C4-2B (cell line): ENCODE measurements around the gene RNASEH1.

ENCODE experiments used
- ZFX ChIP-seq: fragments of 450-650 bp; IDR thresholded peaks from 2 replicates; pipeline ENCODE4 v1.6.1; 2017
- TF ChIP-seq, protein P1 (sequence below): fragments of 450-650 bp; conservative IDR thresholded peaks from 2 replicates; pipeline ENCODE4 v1.5.1; 2017; ENCODE audit warnings: mild to moderate bottlenecking

DNA sequence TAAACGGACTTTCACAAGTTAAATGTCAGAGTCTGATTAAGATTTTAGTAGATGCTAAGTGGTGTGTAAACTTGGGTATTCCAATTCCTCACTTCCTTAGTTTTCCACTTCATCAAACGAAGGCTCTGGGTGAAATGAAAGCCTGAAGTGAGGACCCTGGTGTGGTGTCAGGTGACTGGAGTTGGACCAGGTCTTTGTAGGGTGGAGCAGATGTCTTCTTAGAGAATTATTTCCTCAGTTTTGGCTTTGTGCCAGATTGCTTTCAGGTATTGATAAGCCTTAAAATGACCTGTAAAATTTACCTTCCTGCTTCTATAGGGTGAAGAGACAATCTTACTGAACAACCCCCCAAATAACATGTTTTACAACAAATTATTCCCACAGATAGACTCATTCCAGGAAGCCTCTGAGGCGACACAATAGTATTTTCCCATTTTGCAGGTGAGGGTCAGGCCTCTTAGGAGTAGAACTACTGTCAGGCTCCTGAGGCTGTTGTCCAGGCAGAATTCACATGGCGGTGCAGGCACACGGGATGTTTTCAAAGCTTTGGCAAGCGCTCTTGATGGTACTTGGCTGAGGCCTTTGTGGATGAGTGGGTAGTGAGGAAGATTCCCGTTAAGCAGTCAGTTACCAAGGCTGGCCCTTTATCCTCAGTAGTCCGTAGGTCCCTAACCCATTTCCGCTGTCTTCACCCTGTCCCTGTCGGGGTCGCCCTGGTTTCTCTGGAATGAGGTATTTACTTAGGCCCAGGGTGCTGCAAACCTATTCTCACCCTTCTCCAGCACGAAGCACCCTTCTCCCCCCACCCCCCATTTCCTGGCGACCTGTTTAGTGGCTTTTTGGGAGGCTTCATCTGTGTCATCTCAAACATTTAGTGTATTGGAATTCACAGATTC is 23.5 kb upstream of the RNASEH1 start:
- TF ChIP-seq, protein P1, sequence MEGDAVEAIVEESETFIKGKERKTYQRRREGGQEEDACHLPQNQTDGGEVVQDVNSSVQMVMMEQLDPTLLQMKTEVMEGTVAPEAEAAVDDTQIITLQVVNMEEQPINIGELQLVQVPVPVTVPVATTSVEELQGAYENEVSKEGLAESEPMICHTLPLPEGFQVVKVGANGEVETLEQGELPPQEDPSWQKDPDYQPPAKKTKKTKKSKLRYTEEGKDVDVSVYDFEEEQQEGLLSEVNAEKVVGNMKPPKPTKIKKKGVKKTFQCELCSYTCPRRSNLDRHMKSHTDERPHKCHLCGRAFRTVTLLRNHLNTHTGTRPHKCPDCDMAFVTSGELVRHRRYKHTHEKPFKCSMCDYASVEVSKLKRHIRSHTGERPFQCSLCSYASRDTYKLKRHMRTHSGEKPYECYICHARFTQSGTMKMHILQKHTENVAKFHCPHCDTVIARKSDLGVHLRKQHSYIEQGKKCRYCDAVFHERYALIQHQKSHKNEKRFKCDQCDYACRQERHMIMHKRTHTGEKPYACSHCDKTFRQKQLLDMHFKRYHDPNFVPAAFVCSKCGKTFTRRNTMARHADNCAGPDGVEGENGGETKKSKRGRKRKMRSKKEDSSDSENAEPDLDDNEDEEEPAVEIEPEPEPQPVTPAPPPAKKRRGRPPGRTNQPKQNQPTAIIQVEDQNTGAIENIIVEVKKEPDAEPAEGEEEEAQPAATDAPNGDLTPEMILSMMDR, result no peak
- TF ChIP-seq ZFX, result no peak
